HG03060 (cell line): ENCODE data around the gene PRPF38B.
"Not testable (repeated sequence)": the region's sequence is repeated elsewhere in the genome, so short reads cannot be mapped to it uniquely, and the experiment has no call there.

Experiments used
- ATAC-seq: cut with Tn5 transposase; IDR thresholded peaks from one replicate; pipeline ENCODE4 v1.9.1; 2021; ENCODE audit warnings: low read depth, moderate number of reproducible peaks; ENCODE audit not compliant: unreplicated experiment

PRPF38B gene

GRCh38 chr1:108678706-108679105 is 13.4 kb upstream of the PRPF38B start:
- ATAC-seq = no peak

- ATAC-seq = no peak
Measured at GRCh38 chr1:108679586-108680213, 12.4 kb upstream of the PRPF38B start.

DNA sequence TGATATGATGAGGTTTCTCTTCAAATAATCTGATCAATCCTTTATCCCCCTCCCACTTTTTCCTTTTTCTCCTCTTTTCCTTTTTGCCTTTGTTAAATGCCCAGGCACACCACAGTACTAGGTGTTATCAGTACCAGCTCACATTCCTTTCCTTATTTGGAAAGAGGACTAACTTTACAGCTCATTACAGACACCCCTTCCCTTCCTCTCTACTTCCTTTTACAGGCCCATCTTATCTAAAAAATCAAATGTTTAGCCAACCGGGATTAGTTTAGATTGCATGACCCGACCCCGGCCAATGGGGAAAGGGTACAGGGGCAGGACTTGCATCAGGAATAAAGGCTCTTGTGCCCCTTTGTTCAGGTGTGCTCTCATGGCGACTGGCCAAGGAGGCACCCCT is 10.4 kb upstream of the PRPF38B start:
- ATAC-seq = not testable (repeated sequence)

GRCh38 chr1:108685529-108685928 is 6.6 kb upstream of the PRPF38B start:
- no peak for ATAC-seq

DNA sequence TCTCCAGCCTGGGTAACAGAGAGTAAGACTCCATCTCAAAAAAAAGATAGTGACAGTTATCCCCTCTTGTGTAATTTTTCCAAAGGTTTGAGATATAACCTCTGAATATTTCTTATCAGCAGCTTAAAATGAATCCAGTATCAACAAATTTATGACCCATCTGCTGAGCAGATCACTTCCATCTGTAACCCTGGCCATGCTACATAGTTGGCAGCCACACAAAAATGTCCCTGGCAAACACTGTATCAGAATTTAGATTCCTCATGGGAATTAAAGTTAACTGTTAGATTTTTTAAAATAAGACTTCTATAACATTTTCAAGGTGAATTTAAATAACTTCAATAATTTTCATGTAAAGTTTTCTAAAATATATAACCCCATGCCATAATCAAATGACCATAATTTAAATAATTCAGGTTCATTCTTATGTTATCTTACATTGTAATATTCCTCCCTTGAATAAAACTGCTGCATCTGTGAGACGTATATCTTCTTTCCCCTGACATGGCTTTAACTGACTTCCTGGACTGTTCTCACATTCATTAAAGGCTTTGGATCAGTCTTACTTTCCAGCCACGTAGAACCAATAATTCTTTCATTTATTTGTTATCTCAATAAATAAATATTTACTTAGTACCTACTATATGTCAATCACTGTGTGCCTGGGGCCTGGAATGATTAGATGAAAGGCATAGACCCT is 5.3 kb upstream of the PRPF38B start:
- ATAC-seq = no peak

DNA sequence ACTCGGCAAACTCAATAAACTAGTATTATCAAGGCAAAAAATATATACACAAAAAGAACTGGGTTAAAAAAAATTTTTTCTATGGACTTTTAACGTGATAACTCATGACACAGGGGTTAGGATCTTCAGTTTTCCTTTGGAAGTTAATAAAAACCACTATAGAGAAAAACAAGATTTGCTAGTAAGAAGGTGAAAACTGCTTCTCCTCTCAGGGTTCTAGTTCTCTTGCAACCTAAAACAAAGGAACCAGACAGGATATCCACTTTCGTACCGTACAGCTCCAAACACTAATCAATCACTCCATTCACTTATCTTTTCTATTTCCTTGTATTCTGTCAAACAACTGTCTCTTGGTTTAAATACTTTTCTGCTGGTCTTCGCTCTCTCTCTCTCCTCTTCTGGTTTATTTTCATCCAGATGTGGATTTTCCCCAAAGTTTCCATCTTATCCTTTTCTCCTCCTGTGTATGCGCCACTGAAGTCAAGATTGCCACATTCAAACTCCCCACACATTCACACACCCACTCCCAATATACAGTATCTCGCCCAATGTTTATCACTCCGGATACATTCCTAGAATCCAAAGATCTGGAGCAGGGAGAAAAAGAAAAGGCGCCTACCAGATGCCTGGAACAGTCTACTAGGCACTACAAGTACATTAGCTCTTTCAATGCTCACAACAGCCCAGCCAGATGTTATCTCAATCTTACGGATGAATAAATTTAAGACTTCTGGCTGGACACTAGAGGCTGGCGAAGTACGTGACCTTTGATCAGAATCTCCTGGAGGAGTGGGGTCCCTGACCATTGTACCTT is 775 bp upstream of the PRPF38B start:
- no peak for ATAC-seq

GRCh38 chr1:108692724-108693655 is 880 bp downstream of the PRPF38B start:
- ATAC-seq = peak; percentile 39

DNA sequence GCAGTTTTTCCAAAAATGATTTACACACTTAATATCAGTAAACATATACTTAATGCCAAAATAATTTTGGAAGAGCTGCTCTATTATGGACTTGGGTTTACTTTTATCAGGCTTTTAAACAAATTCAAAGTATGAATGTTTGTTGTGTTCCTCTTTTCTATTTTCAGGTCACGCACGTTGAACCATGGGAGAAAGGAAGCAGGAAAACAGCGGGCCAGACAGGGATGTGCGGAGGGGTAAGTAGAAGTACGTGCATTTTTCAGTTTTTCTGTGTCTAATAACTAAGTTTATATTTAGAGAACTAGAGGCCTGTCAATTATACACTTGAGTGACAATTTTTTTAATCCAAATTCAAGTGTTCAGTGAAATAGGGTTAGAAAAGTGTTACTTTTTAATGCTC is 3.4 kb downstream of the PRPF38B start:
- ATAC-seq = no peak

GRCh38 chr1:108699375-108700332 is 7.5 kb downstream of the PRPF38B start:
- ATAC-seq = no peak

GRCh38 chr1:108701176-108701849 is 9.2 kb downstream of the PRPF38B start:
- no peak for ATAC-seq

DNA sequence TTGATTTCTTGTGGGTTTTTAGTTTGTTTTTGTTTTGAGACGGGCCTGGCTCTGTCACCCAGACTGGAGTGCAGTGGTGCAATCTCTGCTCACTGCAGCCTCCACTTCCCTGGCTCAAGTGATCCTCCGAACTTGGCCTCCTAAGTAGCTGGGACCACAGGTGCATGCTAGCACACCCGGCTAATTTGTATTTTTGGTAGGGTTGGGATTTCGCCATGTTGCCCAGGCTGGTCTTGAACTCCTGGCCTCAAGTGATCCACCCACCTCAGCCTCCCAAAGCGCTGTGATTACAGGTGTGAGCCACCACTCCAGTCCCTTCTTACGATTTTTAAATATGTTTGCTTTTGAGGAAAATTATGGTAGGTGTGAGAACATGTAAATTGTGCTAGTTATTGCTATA is 10.0 kb downstream of the PRPF38B start:
- not testable (repeated sequence) for ATAC-seq

DNA sequence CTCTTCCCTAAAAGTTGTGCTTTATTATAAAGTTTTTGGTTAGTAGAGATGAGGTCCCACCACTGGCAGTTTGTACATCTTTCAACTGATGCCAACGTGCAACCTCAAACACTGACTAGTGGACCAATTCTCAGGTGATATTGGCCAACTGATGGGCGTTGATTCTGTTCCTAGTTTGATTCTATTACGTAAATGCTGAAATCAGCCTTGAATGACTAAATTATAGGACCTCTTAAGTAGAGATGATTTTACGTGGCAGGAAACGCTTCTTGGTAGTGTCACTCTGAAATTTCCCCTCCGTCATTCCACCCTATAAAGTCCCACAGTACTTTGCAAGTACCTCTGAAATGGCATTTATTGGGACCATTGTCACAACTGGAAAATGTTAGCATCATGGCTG is 11.8 kb downstream of the PRPF38B start:
- no peak for ATAC-seq

DNA sequence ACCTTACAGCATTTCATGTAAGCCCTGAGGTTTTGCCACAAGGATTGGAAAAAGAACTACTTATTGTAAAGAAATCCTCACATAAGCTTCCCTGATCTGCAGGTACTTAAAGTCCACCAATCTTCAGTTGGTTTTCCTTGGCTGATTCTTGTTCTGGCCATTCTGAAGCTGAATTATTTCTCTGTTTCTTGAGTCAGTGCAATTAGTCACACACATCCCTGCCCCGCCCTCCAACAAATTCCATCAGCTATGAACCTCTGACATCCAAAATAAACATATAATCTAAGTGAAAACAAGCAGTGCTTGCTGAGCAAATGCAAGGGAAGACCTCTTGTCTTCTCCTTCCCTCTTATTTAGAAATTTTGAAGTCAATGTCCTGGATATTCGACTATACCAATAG is 12.4 kb downstream of the PRPF38B start:
- ATAC-seq = no peak

GRCh38 chr1:108706643-108707042 is 14.5 kb downstream of the PRPF38B start:
- no peak for ATAC-seq

GRCh38 chr1:108708691-108709660 is 16.9 kb downstream of the PRPF38B start:
- no peak for ATAC-seq

GRCh38 chr1:108712606-108713150 is 20.6 kb downstream of the PRPF38B start, which contains the start of gene FNDC7:
TSS of gene FNDC7 (plus strand) at chr1:108712908. CDS start at chr1:108712934, 26 bp downstream.
- ATAC-seq = no peak

DNA sequence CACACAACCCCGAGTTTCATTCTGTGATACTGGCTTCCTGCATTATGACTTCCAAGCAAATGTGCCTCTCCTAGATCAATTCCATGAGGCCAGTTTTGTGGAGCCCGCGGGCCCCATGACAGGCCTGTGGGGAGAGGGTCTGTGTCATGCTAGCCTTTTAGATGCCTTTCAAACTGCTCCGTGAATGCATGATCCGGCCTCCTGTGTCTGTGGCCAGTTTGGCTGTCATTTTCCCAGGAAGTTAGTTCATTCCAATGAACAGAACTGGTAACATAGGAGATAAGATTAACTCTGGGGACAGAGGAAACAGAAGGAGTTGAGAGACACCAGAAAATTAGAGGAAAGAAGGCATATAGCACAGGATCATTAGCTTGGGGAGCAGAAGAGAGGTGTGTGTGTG is 23.8 kb downstream of the PRPF38B start:
- ATAC-seq = no peak
